Endodermal cell (in vitro differentiated cells): ENCODE data around the gene ZNF787. TPM values are rescaled to one million over a fixed set of nuclear protein-coding genes. Genes with fewer than 3 reads are reported as not detected.

Source experiments
- DNase-seq: peaks from one replicate; pipeline ENCODE4 v3.0.0-alpha.2; 2017
- H3K27ac ChIP-seq: 2 replicates; pipeline ENCODE4 v1.5.1; 2013; ENCODE audit warnings: mild to moderate bottlenecking, low read depth, low read length, moderate library complexity
- H3K27me3 ChIP-seq: 2 replicates; pipeline ENCODE4 v1.6.1; 2013; ENCODE audit warnings: mild to moderate bottlenecking, low read length, moderate library complexity; ENCODE audit not compliant: insufficient read depth, control insufficient read depth, poor library complexity, severe bottlenecking
- H3K36me3 ChIP-seq: 2 replicates; pipeline ENCODE4 v1.7.0; 2013; ENCODE audit warnings: mild to moderate bottlenecking, low read length, moderate library complexity; ENCODE audit not compliant: control insufficient read depth, insufficient read depth
- H3K4me1 ChIP-seq: one replicate; pipeline ENCODE4 v1.7.0; 2013; ENCODE audit warnings: low read length; ENCODE audit not compliant: control insufficient read depth, insufficient read depth
- H3K4me3 ChIP-seq: 2 replicates; pipeline ENCODE4 v1.5.1; 2013; ENCODE audit warnings: mild to moderate bottlenecking, low read length, moderate library complexity
- H3K9ac ChIP-seq: 2 replicates; pipeline ENCODE4 v1.6.1; 2013; ENCODE audit warnings: mild to moderate bottlenecking, low read length, moderate library complexity; ENCODE audit not compliant: poor library complexity, severe bottlenecking; ENCODE audit errors: extremely low read depth
- H3K9me3 ChIP-seq: 2 replicates; pipeline ENCODE4 v1.6.1; 2013; ENCODE audit warnings: mild to moderate bottlenecking, low read length, moderate library complexity; ENCODE audit not compliant: control insufficient read depth
- H3K27ac Mint-ChIP-seq: 2 replicates; pipeline ENCODE4 v1.8.0; 2020; ENCODE audit warnings: mixed read lengths
- H3K27me3 Mint-ChIP-seq: 2 replicates; pipeline ENCODE4 v1.8.0; 2021; ENCODE audit warnings: mild to moderate bottlenecking, mixed read lengths; ENCODE audit not compliant: insufficient read depth
- H3K36me3 Mint-ChIP-seq: 2 replicates; pipeline ENCODE4 v1.8.0; 2020; ENCODE audit warnings: low read depth, mixed read lengths
- H3K4me1 Mint-ChIP-seq: 2 replicates; pipeline ENCODE4 v1.8.0; 2020; ENCODE audit warnings: mixed read lengths
- H3K4me3 Mint-ChIP-seq: 2 replicates; pipeline ENCODE4 v1.8.0; 2020; ENCODE audit warnings: mild to moderate bottlenecking, moderate library complexity, mixed read lengths
- H3K9me3 Mint-ChIP-seq: 2 replicates; pipeline ENCODE4 v1.8.0; 2020; ENCODE audit warnings: mild to moderate bottlenecking, mixed read lengths
- CTCF ChIP-seq: fragments of 200-600 bp; sonication (generic); conservative IDR thresholded peaks from 2 replicates; pipeline ENCODE4 v1.5.0; 2021; ENCODE audit warnings: antibody characterized with exemption, mild to moderate bottlenecking
- WGBS, 2 experiments: methylation state at CpG; one replicate each; pipeline versions ENCODE4 v1.1.5 to v1.1.7; 2013; ENCODE audit warnings: missing lambda C conversion rate in 2 of 2, mixed read lengths in 1 of 2; ENCODE audit not compliant: insufficient coverage in 1 of 2, insufficient read length in 1 of 2; 5-methylcytosine and 5-hydroxymethylcytosine counted together
- long read RNA-seq, 4 experiments: library from polyadenylated mRNA in 2 of 4; library from RNA in 1 of 4; library from capped mRNA in 1 of 4; stranded (forward) in 3 of 4; unstranded in 1 of 4; transcript quantifications; one replicate each; pipeline ENCODE4 v2.0.0, GENCODE V29; 2020 to 2021; ENCODE audit warnings: inconsistent platforms in 1 of 4
- polyA plus RNA-seq, 2 experiments: library from polyadenylated mRNA; stranded (reverse); fragments of 50-300 nt; gene quantifications; one replicate each; pipeline ENCODE4 v1.2.3, GENCODE V29; 2013
- total RNA-seq, 2 donors: library from RNA; stranded (reverse); fragmentation: NEBNext Ultra II Directional in 1 of 2; extraction: Animal tissue kit (Norgen Biotek cat#: 25700) in 1 of 2; gene quantifications; 2 replicates in 1 of 2; 3 replicates in 1 of 2; pipeline ENCODE4 v1.2.1, GENCODE V29; 2021

Gene ZNF787
- total RNA-seq: 10 to 100 TPM; 42.1 to 43.7 TPM
- 27.7 TPM for polyA plus RNA-seq (2013, experiment 1 of 2)
- 26.5 TPM for polyA plus RNA-seq (2013, experiment 2 of 2)
- long read RNA-seq, experiment 1, partial matches to known transcripts: 0 of 20 reads
- long read RNA-seq, experiment 1, other reads (novel, unspliced or antisense): 18 of 20 reads
- long read RNA-seq, experiment 2, transcript ZNF787-203 (3 exons, 1,925 nt): major isoform, 34 of 39 reads
- long read RNA-seq, experiment 2, partial matches to known transcripts: 0 of 39 reads
- long read RNA-seq, experiment 2, other reads (novel, unspliced or antisense): 5 of 39 reads
- long read RNA-seq, experiment 3: 0 reads
- long read RNA-seq, experiment 4: 0 reads

GRCh38 chr19:56121180-56122167 lies at the start of gene ZNF787:
ZNF787 (minus strand) TSS chr19:56121295; CDS start chr19:56103217, 18,078 bp downstream.
- peak within 1 kb of the TSS; percentile 72 for H3K4me3 Mint-ChIP-seq
- H3K27ac Mint-ChIP-seq: peak within 1 kb of the TSS; percentile 94
- WGBS, 2 experiments: 7 to 26% methylated on average over 13 to 74 of the region's 74 CpGs
- peak; percentile 100 for DNase-seq
- Histone ChIP-seq H3K9ac (peak within 1 kb of the TSS; percentile 68), H3K27me3 (no peaks in the 10 kb centered on the region), H3K4me3 (peak within 1 kb of the TSS; percentile 87), H3K9me3 (no peaks in the 10 kb centered on the region), H3K4me1 (peaks cover 3% of the 10 kb centered on the region), H3K27ac (peak within 1 kb of the TSS; percentile 58), H3K36me3 (peaks cover 8% of the 10 kb centered on the region)
- no peaks in the 10 kb centered on the region for H3K27me3 Mint-ChIP-seq
- no peaks in the 10 kb centered on the region for H3K9me3 Mint-ChIP-seq
- peaks cover 3% of the 10 kb centered on the region for H3K36me3 Mint-ChIP-seq
- no peak for TF ChIP-seq CTCF
- peaks cover 24% of the 10 kb centered on the region for H3K4me1 Mint-ChIP-seq

- no peaks in the 10 kb centered on the region for H3K36me3 Mint-ChIP-seq
- no peak overlapping the region for H3K27ac ChIP-seq
- no peak overlapping the region for H3K27ac Mint-ChIP-seq
- H3K9me3 ChIP-seq: no peaks in the 10 kb centered on the region
- H3K9ac ChIP-seq: no peak overlapping the region
- WGBS, 2 experiments: 84 to 87% methylated on average over 14 of the region's 14 CpGs
- H3K9me3 Mint-ChIP-seq: no peaks in the 10 kb centered on the region
- no peak overlapping the region for H3K4me3 ChIP-seq
- no peak for TF ChIP-seq CTCF
- peaks cover 14% of the 10 kb centered on the region for H3K27me3 Mint-ChIP-seq
- DNase-seq: no peak
- no peaks in the 10 kb centered on the region for H3K36me3 ChIP-seq
- H3K4me1 Mint-ChIP-seq: peaks cover 10% of the 10 kb centered on the region
- H3K27me3 ChIP-seq: no peaks in the 10 kb centered on the region
- no peaks in the 10 kb centered on the region for H3K4me1 ChIP-seq
- no peak overlapping the region for H3K4me3 Mint-ChIP-seq
Observed at GRCh38 chr19:56170261-56170660, 49.2 kb upstream of the ZNF787 start.

DNA sequence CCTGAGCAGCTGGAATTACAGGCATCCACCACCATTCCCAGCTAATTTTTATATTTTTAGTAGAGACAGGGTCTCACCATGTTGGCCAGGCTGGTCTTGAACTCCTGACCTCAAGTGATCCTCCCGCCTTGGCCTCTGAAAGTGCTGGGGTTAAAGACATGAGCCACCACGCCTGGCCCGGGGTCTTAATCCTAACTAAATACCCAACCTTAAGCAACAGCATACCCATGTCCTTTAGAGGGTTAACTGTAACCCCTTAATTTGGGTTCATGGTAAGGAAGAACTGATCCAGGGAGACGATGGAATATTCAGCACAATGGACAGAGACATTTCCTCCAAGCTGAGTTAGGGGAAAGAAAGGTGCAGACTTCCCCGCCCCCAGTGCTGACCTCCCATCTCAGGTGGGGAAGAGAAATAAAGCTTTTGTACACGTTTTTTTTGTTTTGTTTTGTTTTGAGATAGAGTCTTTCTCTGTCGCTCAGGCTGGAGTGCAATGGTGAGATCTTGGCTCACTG lies 46.0 kb upstream of the ZNF787 start:
- Histone ChIP-seq H3K4me3 (no peak overlapping the region), H3K9me3 (no peaks in the 10 kb centered on the region), H3K27me3 (no peaks in the 10 kb centered on the region), H3K27ac (no peak overlapping the region), H3K4me1 (no peaks in the 10 kb centered on the region), H3K9ac (no peak overlapping the region), H3K36me3 (no peaks in the 10 kb centered on the region)
- H3K36me3 Mint-ChIP-seq: no peaks in the 10 kb centered on the region
- WGBS, 2 experiments: 41 to 42% methylated on average over 3 to 7 of the region's 7 CpGs
- H3K4me1 Mint-ChIP-seq: no peaks in the 10 kb centered on the region
- no peak for DNase-seq
- peaks cover 5% of the 10 kb centered on the region for H3K27me3 Mint-ChIP-seq
- no peak for TF ChIP-seq CTCF
- H3K4me3 Mint-ChIP-seq: no peak overlapping the region
- no peaks in the 10 kb centered on the region for H3K9me3 Mint-ChIP-seq
- no peak overlapping the region for H3K27ac Mint-ChIP-seq
